CD4-positive, alpha-beta T cell treated with Interleukin-2 at 100 ng/mL for 4 hours (primary cell): ENCODE results near the gene PRR20B.
"Not testable (repeated sequence)": the region's sequence is repeated elsewhere in the genome, so short reads cannot be mapped to it uniquely, and the experiment has no call there.

Experiments
- DNase-seq: peaks from one replicate; pipeline ENCODE4 v3.0.0-alpha.2; 2020; ENCODE audit warnings: low spot score

PRR20B gene

GRCh38 chr13:57147188-57147587 lies at the start of gene PRR20B:
Gene PRR20B, plus strand, starts transcription at chr13:57147488. Its CDS starts 387 bp downstream, at chr13:57147875.
- not testable (repeated sequence) for DNase-seq

- DNase-seq: no peak
Measured at GRCh38 chr13:57114945-57115344, 32.3 kb upstream of the PRR20B start.

GRCh38 chr13:57123681-57124080 lies 23.6 kb upstream of the PRR20B start:
- no peak for DNase-seq

GRCh38 chr13:57128909-57129308 lies 18.4 kb upstream of the PRR20B start:
- no peak for DNase-seq

GRCh38 chr13:57136093-57136492 lies 11.2 kb upstream of the PRR20B start:
- no peak for DNase-seq

- DNase-seq: no peak
Measured at GRCh38 chr13:57137585-57137984, 9.7 kb upstream of the PRR20B start.

GRCh38 chr13:57138988-57139387 lies 8.3 kb upstream of the PRR20B start:
- DNase-seq: no peak

- DNase-seq: not testable (repeated sequence)
Measured at GRCh38 chr13:57139781-57140180, 7.5 kb upstream of the PRR20B start.

GRCh38 chr13:57140235-57140968 lies 6.9 kb upstream of the PRR20B start, which contains the start of gene PRR20A:
Gene PRR20A, plus strand, starts transcription at chr13:57140918. Its CDS starts 387 bp downstream, at chr13:57141305.
- DNase-seq: not testable (repeated sequence)

- not testable (repeated sequence) for DNase-seq
Measured at GRCh38 chr13:57148106-57148505, 818 bp downstream of the PRR20B start.

- not testable (repeated sequence) for DNase-seq
Measured at GRCh38 chr13:57153761-57154160, 6.5 kb downstream of the PRR20B start, which contains the start of gene PRR20C. Gene PRR20C, plus strand, starts transcription at chr13:57154061. Its CDS starts 387 bp downstream, at chr13:57154448.

GRCh38 chr13:57160332-57160731 lies 13.0 kb downstream of the PRR20B start, which contains the start of gene PRR20D:
Gene PRR20D, plus strand, starts transcription at chr13:57160632. Its CDS starts 387 bp downstream, at chr13:57161019.
- not testable (repeated sequence) for DNase-seq

- DNase-seq: not testable (repeated sequence)
Measured at GRCh38 chr13:57166897-57167296, 19.6 kb downstream of the PRR20B start, which contains the start of gene PRR20E. Gene PRR20E, plus strand, starts transcription at chr13:57167197. Its CDS starts 387 bp downstream, at chr13:57167584.

- DNase-seq: no peak
Measured at GRCh38 chr13:57191667-57192066, 44.4 kb downstream of the PRR20B start.
